CD8-positive, alpha-beta memory T cell (primary cell): ENCODE data around the gene LYPLA2. TPM values are rescaled to one million over a fixed set of nuclear protein-coding genes. Genes with fewer than 3 reads are reported as not detected.
"Not testable (repeated sequence)": the region's sequence is repeated elsewhere in the genome, so short reads cannot be mapped to it uniquely, and the experiment has no call there.

Experiments used
- CTCF ChIA-PET: fragments of 350-600 bp; sonication (Branson Sonifier 250); formaldehyde crosslinking; loops from one replicate; lab custom pipeline; 2021; ENCODE audit warnings: antibody characterized with exemption; lab: Charles Lee
- POLR2A ChIA-PET: fragments of 350-600 bp; sonication (Branson Sonifier 250); formaldehyde crosslinking; loops from one replicate; lab custom pipeline; 2021; ENCODE audit warnings: antibody characterized with exemption; lab: Charles Lee
- DNase-seq, 5 donors: peaks; one replicate each; pipeline versions ENCODE4 v3.0.0 to v3.0.0-alpha.2; 2020 to 2022; ENCODE audit warnings: mixed read lengths in 1 of 5
- H3K27ac ChIP-seq: one replicate; pipeline ENCODE4 v1.7.0; 2013; ENCODE audit warnings: low read depth, mild to moderate bottlenecking, low read length, moderate library complexity
- H3K27me3 ChIP-seq: 2 replicates; pipeline ENCODE4 v1.7.0; 2013; ENCODE audit warnings: low read length, mild to moderate bottlenecking; ENCODE audit not compliant: insufficient read depth, poor library complexity, severe bottlenecking
- H3K36me3 ChIP-seq: 2 replicates; pipeline ENCODE4 v1.7.0; 2013; ENCODE audit warnings: mild to moderate bottlenecking, low read length, moderate library complexity; ENCODE audit not compliant: insufficient read depth
- H3K4me1 ChIP-seq: 2 replicates; pipeline ENCODE4 v1.7.0; 2013; ENCODE audit warnings: mild to moderate bottlenecking, low read length, moderate library complexity; ENCODE audit not compliant: insufficient read depth
- H3K4me3 ChIP-seq: 2 replicates; pipeline ENCODE4 v1.7.0; 2013; ENCODE audit warnings: mild to moderate bottlenecking, low read length
- H3K9me3 ChIP-seq: 2 replicates; pipeline ENCODE4 v1.7.0; 2013; ENCODE audit warnings: mild to moderate bottlenecking, low read length
- H3K27ac Mint-ChIP-seq, 8 donors: one replicate each; pipeline ENCODE4 v1.8.0; 2020 to 2021; ENCODE audit warnings: mixed read lengths in 8 of 8, mild to moderate bottlenecking in 6 of 8, inconsistent platforms in 3 of 8, moderate library complexity in 3 of 8
- H3K27me3 Mint-ChIP-seq, 2 donors: one replicate each; pipeline ENCODE4 v1.8.0; 2020 to 2021; ENCODE audit warnings: mixed read lengths in 2 of 2, mild to moderate bottlenecking in 1 of 2, moderate library complexity in 1 of 2
- H3K36me3 Mint-ChIP-seq, 3 donors: one replicate each; pipeline ENCODE4 v1.8.0; 2020 to 2021; ENCODE audit warnings: mixed read lengths in 3 of 3, inconsistent platforms in 1 of 3, mild to moderate bottlenecking in 1 of 3
- H3K4me1 Mint-ChIP-seq, 3 donors: one replicate each; pipeline ENCODE4 v1.8.0; 2020 to 2021; ENCODE audit warnings: mixed read lengths in 3 of 3, inconsistent platforms in 1 of 3, mild to moderate bottlenecking in 1 of 3
- H3K4me3 Mint-ChIP-seq, 7 donors: one replicate each; pipeline ENCODE4 v1.8.0; 2020 to 2021; ENCODE audit warnings: mixed read lengths in 7 of 7, mild to moderate bottlenecking in 6 of 7, moderate library complexity in 4 of 7, inconsistent platforms in 2 of 7
- H3K9me3 Mint-ChIP-seq, 5 donors: one replicate each; pipeline ENCODE4 v1.8.0; 2020 to 2022; ENCODE audit warnings: mixed read lengths in 5 of 5, mild to moderate bottlenecking in 3 of 5, moderate library complexity in 2 of 5, inconsistent platforms in 1 of 5
- polyA plus RNA-seq: library from polyadenylated mRNA; unstranded; fragments of 300-500 nt; fragmentation: Illumina TruSeq; gene quantifications from one replicate; pipeline ENCODE4 v1.2.3, GENCODE V29; 2021
- total RNA-seq, 2 experiments: library from RNA; stranded (reverse); gene quantifications; one replicate each; pipeline ENCODE4 v1.2.3, GENCODE V29; 2021

The LYPLA2 gene
- total and polyA plus RNA-seq, 3 experiments from 2014 or later, result 99.9 to 109 (median 100) TPM

DNA sequence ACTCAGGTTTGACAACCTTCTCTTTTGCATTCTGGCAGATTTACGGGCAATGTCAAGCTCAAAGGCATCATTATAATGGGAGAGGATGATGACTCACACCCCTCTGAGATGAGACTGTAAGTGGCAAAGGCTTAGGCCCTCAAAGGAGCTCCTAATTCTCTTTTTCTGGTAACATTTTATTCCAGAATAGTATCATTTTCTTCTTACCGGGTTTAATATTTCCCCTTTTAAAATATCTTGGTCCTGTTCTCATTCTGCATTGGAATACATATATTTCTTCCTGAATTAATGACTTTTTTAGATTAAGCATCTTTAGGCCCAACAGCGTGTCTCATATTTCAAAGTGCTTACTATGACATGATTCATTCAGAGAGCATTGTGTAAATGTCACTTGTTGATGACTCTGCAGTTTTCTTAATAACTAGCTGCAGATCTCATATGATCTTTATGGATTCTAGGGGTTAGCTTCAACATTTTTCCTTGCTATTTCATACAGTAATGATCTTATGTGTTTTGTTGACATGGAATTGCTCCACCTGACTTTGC lies 11.0 kb upstream of the LYPLA2 start:
- no peaks in the 10 kb centered on the region for H3K9me3 Mint-ChIP-seq
- Histone ChIP-seq H3K4me1 (peaks cover 26% of the 10 kb centered on the region), H3K4me3 (peak overlapping the region; percentile 72), H3K27ac (peak overlapping the region; percentile 91), H3K27me3 (no peaks in the 10 kb centered on the region), H3K36me3 (peaks cover 9% of the 10 kb centered on the region), H3K9me3 (no peaks in the 10 kb centered on the region)
- H3K4me3 Mint-ChIP-seq, result peak overlapping the region; percentile 86 to 99 (median 95)
- peaks cover 30 to 52% (median 49%) of the 10 kb centered on the region in 3 donors for H3K4me1 Mint-ChIP-seq
- no peak for DNase-seq
- CTCF ChIA-PET, result interaction anchor here (0.6 to 2.4 kb wide), 6 partner anchors 8 to 847 kb away, joined by 3 to 13 read pairs (median 4); no protein-coding TSS in a partner anchor
- POLR2A ChIA-PET, result interaction anchor here (0.6 to 2.0 kb wide), 5 partner anchors 11 to 36 kb away, joined by 3 to 10 read pairs (median 4); partner anchors contain the start of genes ELOA, GALE and LYPLA2
- peak overlapping the region; percentile 46 to 95 (median 86) for H3K27ac Mint-ChIP-seq
- peaks cover 0 to 33% (median 3%) of the 10 kb centered on the region in 3 donors for H3K36me3 Mint-ChIP-seq
- no peaks in the 10 kb centered on the region for H3K27me3 Mint-ChIP-seq

DNA sequence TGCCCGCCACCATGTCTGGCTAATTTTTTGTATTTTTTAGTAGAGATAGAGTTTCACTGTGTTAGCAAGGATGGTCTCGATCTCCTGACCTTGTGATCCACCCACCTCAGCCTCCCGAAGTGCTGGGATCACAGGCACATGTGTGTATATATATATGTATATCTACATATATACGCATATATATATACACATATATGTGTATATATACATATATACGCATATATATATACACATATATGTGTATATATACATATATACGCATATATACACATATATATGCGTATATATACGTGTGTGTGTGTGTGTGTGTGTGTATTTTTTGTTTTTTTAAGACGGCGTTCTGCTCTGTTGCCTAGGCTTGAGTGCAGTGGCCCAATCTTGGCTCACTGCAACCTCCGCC lies 7.8 kb upstream of the LYPLA2 start:
- H3K9me3 ChIP-seq, H3K27me3 Mint-ChIP-seq, H3K27me3 ChIP-seq, H3K27ac Mint-ChIP-seq, CTCF ChIA-PET, POLR2A ChIA-PET, DNase-seq, H3K4me3 Mint-ChIP-seq, H3K4me3 ChIP-seq, H3K27ac ChIP-seq, H3K9me3 Mint-ChIP-seq: not testable (repeated sequence)
- Histone ChIP-seq H3K4me1 (peaks cover 17% of the 10 kb centered on the region), H3K36me3 (peaks cover 25% of the 10 kb centered on the region)
- peaks cover 6 to 60% (median 18%) of the 10 kb centered on the region in 3 donors for H3K36me3 Mint-ChIP-seq
- H3K4me1 Mint-ChIP-seq, result peaks cover 20 to 35% (median 31%) of the 10 kb centered on the region in 3 donors

DNA sequence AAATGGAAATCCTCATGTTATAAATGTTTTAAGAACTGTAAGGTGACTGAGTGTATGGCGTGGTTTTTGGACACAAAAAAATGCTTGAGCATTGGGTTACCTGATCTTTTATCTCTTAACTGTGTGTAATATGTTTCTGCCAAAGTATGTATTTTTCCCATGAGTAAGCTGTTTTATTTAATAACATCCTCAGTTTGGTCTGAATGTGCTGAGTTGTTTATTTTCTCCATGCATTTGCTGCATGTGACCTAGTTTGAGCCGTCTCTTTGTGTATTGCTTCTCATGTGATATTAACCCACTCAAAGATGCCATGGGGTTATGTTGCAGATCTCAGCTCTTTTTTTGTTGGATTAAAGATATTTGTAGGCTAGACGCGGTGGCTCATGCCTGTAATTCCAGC lies 6.1 kb upstream of the LYPLA2 start:
- peak overlapping the region in 1 of 7 donors; percentile 51 for H3K4me3 Mint-ChIP-seq
- CTCF ChIA-PET, result interaction anchor here (1.4 kb wide), 1 partner anchor 13 kb away, joined by 3 read pairs; no protein-coding TSS in a partner anchor

DNA sequence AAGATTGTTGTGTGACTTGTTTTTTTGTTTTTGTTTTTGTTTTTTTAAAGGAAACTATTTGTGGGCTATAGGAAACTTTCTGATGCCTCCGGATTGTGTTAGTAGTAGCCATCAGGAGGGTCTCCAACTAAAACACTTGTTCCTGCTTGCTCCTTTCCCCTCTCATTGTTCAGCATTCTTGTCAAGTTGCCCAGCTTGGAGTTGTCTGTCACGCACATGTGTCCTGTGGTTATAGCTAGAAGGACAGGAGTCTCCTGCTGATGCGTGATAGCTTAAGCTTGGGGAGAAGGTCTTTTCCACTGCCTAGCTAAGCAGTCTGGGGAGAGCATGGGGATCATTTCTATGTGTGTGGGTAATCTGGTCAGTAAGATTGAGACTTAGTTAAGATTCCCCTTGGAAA lies 3.2 kb upstream of the LYPLA2 start:
- Histone ChIP-seq H3K27ac (no peak overlapping the region), H3K27me3 (no peaks in the 10 kb centered on the region), H3K4me3 (no peak overlapping the region), H3K9me3 (no peaks in the 10 kb centered on the region), H3K36me3 (peaks cover 25% of the 10 kb centered on the region), H3K4me1 (peaks cover 22% of the 10 kb centered on the region)
- no peaks in the 10 kb centered on the region for H3K27me3 Mint-ChIP-seq
- peak overlapping the region in 3 of 8 donors; percentile 32 to 44 (median 38) for H3K27ac Mint-ChIP-seq
- H3K4me1 Mint-ChIP-seq, result peaks cover 21 to 30% (median 25%) of the 10 kb centered on the region in 3 donors
- peak overlapping the region in 1 of 7 donors; percentile 80 for H3K4me3 Mint-ChIP-seq
- no peaks in the 10 kb centered on the region for H3K9me3 Mint-ChIP-seq
- POLR2A ChIA-PET, result interaction anchor here (0.6 kb wide), 1 partner anchor 226 kb away, joined by 3 read pairs; no protein-coding TSS in a partner anchor
- H3K36me3 Mint-ChIP-seq, result peaks cover 6 to 58% (median 14%) of the 10 kb centered on the region in 3 donors
- DNase-seq, result no peak
- CTCF ChIA-PET, result interaction anchor here (1.3 to 4.0 kb wide), 3 partner anchors 9 to 22 kb away, joined by 4 to 13 read pairs (median 5); partner anchors contain the start of gene PITHD1

More for the DNA sequence above, 6.1 kb upstream of the LYPLA2 start:
- H3K4me1 Mint-ChIP-seq, result peaks cover 14 to 26% (median 18%) of the 10 kb centered on the region in 3 donors
- Histone ChIP-seq H3K27ac (no peak overlapping the region), H3K36me3 (peaks cover 25% of the 10 kb centered on the region), H3K4me3 (no peak overlapping the region), H3K4me1 (peaks cover 6% of the 10 kb centered on the region), H3K9me3 (no peaks in the 10 kb centered on the region), H3K27me3 (no peaks in the 10 kb centered on the region)
- peak overlapping the region in 1 of 8 donors; percentile 71 for H3K27ac Mint-ChIP-seq
- peaks cover 6 to 60% (median 18%) of the 10 kb centered on the region in 3 donors for H3K36me3 Mint-ChIP-seq
- no peaks in the 10 kb centered on the region for H3K9me3 Mint-ChIP-seq
- H3K27me3 Mint-ChIP-seq, result no peaks in the 10 kb centered on the region
- POLR2A ChIA-PET, result no interaction called here
- DNase-seq, result no peak

DNA sequence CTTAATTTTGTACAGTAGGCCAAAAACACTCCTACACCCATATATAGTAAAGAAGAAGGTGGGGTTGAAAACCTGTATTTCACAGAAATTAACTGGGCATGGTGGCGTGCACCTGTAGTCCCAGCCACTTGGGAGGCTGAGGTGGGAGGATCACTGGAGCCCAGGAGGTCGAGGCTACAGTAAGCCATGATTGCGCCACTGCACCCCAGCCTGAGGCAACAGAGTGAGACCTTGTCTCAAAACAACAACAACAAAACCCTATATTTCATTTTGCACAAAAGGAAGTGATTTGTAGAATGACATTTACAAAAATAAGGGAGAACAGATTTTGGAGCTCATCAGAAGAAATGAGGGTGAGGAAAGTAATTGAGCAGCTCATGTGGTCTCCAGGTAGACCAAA lies 2.2 kb upstream of the LYPLA2 start:
- Histone ChIP-seq H3K9me3 (no peaks in the 10 kb centered on the region), H3K27me3 (no peaks in the 10 kb centered on the region), H3K4me1 (peaks cover 29% of the 10 kb centered on the region), H3K27ac (no peak overlapping the region), H3K36me3 (peaks cover 24% of the 10 kb centered on the region), H3K4me3 (no peak overlapping the region)
- no peaks in the 10 kb centered on the region for H3K27me3 Mint-ChIP-seq
- H3K27ac Mint-ChIP-seq, result peak overlapping the region in 5 of 8 donors; percentile 10 to 76 (median 62)
- ChIA-PET POLR2A (interaction anchor here (0.7 kb wide), 1 partner anchor 264 kb away, joined by 5 read pairs; no protein-coding TSS in a partner anchor), CTCF (interaction anchor here (1.3 to 4.0 kb wide), 4 partner anchors 10 to 21 kb away, joined by 4 to 13 read pairs (median 4); partner anchors contain the start of gene PITHD1)
- H3K36me3 Mint-ChIP-seq, result peaks cover 6 to 61% (median 14%) of the 10 kb centered on the region in 3 donors
- DNase-seq, result peak in 1 of 5 donors; percentile 36
- H3K4me3 Mint-ChIP-seq, result peak overlapping the region in 6 of 7 donors; percentile 4 to 80 (median 48)
- H3K4me1 Mint-ChIP-seq, result peaks cover 22 to 36% (median 25%) of the 10 kb centered on the region in 3 donors
- no peaks in the 10 kb centered on the region for H3K9me3 Mint-ChIP-seq

DNA sequence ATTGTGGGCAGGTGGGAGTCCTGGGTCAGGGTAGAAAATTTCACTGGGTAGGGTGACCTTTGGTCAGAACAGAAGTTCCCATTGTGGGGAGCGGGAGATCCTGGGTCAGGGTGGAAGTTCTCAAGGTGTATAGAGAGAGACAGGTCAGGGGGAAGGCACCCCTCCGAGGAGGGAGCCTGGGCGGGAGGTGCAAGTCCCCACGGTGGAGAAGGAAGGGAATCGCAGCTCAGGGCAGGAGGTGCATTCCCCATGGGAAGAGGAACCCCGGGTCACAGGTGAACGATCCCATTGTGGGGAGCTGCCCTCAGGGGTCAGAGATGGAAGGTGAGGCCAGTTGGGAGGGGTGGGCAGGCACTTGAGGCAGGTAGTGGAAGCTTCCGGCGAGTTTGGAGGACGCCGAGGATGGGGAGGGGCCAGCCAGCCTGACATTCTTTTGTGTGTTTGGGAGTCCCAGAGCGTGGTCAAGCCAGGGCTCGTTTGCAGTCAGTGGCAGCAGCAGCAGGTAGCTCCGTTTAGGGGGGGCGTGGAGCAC lies 637 bp downstream of the LYPLA2 start:
- Histone ChIP-seq H3K4me3 (peak overlapping the region; percentile 95), H3K27ac (peak overlapping the region; percentile 83), H3K4me1 (peaks cover 29% of the 10 kb centered on the region), H3K9me3 (no peaks in the 10 kb centered on the region), H3K36me3 (peaks cover 5% of the 10 kb centered on the region), H3K27me3 (no peaks in the 10 kb centered on the region)
- no peaks in the 10 kb centered on the region for H3K9me3 Mint-ChIP-seq
- peak overlapping the region; percentile 87 to 99 (median 96) for H3K27ac Mint-ChIP-seq
- H3K36me3 Mint-ChIP-seq, result peaks cover 0 to 57% (median 9%) of the 10 kb centered on the region in 3 donors
- no peaks in the 10 kb centered on the region for H3K27me3 Mint-ChIP-seq
- ChIA-PET POLR2A (interaction anchor here (0.6 to 2.4 kb wide), 6 partner anchors 9 to 34 kb away, joined by 4 to 19 read pairs (median 6); partner anchors contain the start of genes GALE, HMGCL and PITHD1), CTCF (interaction anchor here (1.2 to 2.2 kb wide), 6 partner anchors 8 to 78 kb away, joined by 3 to 8 read pairs (median 4); partner anchors contain the start of gene GALE)
- peaks cover 18 to 32% (median 24%) of the 10 kb centered on the region in 3 donors for H3K4me1 Mint-ChIP-seq
- peak overlapping the region; percentile 90 to 98 (median 94) for H3K4me3 Mint-ChIP-seq
- peak in 4 of 5 donors; percentile 7 to 52 (median 30) for DNase-seq

DNA sequence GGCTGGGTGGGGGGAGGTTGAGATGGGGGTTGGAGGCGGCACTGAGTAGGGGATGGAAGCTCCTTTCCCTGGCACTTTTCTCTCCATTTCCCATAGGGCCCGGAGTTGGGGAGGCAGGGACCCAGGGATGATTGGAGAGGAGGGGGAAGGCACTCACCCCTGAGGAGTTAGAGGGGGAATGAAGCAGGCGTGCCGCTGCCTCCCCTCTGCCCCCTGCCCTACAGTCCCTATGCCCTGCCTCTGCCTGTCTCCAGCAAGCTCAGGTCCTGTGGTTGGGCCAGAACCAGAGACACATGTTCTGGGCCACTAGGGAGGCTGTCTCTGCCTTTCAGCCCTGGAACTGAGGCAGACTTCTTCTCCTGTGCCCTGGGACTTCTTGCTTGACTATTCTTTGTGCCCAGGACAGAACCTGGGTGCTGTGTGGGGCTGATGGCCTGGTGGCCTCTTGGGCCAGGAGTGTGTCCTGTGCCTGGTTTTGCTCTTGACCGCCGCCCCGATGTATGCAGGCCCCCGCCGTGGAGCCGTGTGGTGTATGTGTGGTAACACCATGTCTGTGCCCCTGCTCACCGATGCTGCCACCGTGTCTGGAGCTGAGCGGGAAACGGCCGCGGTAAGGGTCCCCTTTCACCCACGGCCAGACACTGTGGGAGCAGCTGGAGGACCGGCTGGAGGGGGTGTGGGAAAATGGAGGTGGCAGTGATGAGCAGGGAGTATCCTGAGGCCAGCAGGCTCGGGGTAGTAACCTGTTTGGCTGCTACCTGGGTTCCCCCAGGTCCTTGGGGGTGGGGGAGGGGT lies 1.4 kb downstream of the LYPLA2 start:
- Histone ChIP-seq H3K9me3 (no peaks in the 10 kb centered on the region), H3K36me3 (peaks cover 2% of the 10 kb centered on the region), H3K4me3 (no peak overlapping the region), H3K4me1 (peaks cover 29% of the 10 kb centered on the region), H3K27ac (peak overlapping the region; percentile 83), H3K27me3 (no peaks in the 10 kb centered on the region)
- DNase-seq, result no peak
- ChIA-PET POLR2A (interaction anchor here (1.0 to 2.4 kb wide), 4 partner anchors 8 to 33 kb away, joined by 5 to 19 read pairs (median 6); partner anchors contain the start of genes GALE and HMGCL), CTCF (interaction anchor here (1.2 to 1.6 kb wide), 4 partner anchors 8 to 20 kb away, joined by 4 to 8 read pairs (median 4); partner anchors contain the start of gene GALE)
- Mint-ChIP-seq H3K9me3 (no peaks in the 10 kb centered on the region), H3K4me3 (peak overlapping the region; percentile 90 to 98 (median 94)), H3K4me1 (peaks cover 18 to 32% (median 24%) of the 10 kb centered on the region in 3 donors), H3K27ac (peak overlapping the region in 7 of 8 donors; percentile 87 to 99 (median 97)), H3K36me3 (peaks cover 0 to 57% (median 2%) of the 10 kb centered on the region in 3 donors), H3K27me3 (no peaks in the 10 kb centered on the region)
